ENCODE measurements around the gene DNM1L. TPM values are rescaled to one million over a fixed set of nuclear protein-coding genes. Genes with fewer than 3 reads are reported as not detected.

DNM1L gene
- total and polyA plus RNA-seq, 2 experiments from 2014 or later = 51.9 to 56.7 TPM

DNA sequence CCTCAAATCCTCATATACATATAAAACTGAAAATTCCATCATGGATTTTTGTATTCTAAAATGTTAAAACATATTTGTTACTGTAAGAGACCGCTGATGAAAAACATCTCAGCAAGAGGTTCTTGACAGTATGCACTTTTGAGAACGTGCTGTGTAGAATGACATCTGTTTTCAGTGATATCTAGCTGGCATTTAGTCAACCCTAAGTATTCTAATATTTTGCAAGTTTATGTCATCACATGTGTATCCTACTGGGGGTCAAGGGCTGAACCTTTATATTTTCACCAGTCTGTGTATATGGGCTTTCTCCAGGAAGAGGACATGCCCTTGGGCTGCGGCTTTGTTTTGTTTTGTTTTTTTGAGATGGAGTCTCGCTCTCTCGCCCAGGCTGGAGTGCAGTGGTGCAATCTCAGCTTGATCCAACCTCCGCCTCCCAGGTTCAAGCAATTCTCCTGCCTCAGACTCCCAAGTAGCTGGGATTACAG is 98.6 kb downstream of the DNM1L start:
- TF ChIP-seq, protein P1, sequence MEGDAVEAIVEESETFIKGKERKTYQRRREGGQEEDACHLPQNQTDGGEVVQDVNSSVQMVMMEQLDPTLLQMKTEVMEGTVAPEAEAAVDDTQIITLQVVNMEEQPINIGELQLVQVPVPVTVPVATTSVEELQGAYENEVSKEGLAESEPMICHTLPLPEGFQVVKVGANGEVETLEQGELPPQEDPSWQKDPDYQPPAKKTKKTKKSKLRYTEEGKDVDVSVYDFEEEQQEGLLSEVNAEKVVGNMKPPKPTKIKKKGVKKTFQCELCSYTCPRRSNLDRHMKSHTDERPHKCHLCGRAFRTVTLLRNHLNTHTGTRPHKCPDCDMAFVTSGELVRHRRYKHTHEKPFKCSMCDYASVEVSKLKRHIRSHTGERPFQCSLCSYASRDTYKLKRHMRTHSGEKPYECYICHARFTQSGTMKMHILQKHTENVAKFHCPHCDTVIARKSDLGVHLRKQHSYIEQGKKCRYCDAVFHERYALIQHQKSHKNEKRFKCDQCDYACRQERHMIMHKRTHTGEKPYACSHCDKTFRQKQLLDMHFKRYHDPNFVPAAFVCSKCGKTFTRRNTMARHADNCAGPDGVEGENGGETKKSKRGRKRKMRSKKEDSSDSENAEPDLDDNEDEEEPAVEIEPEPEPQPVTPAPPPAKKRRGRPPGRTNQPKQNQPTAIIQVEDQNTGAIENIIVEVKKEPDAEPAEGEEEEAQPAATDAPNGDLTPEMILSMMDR (IDR thresholded peaks at IDR 0.05; ENCODE audit: low read depth, low read length) = no peak

DNA sequence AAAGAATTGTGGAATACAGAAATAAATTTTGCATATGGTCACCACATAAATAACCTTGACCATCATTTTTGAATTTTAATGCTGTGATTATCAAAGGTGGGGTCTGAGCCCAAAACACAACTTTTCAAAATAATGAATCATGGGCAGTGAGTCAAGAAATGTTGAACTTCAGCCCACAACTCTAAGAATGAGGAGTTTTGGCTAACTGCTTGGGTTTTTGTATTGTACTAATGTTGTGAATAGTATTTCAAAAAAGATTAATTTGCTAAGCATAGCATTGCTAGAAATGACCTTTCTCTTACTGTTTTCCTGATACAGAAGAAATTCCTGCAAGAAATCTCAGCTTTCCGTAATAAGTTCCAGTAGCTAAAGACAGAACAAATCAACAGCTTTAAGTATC is 101.0 kb downstream of the DNM1L start:
- Histone ChIP-seq H3K36me3 (no peaks in the 10 kb centered on the region), H3K4me1 (ENCODE audit: low read depth) (no peaks in the 10 kb centered on the region), H3K27me3 (no peaks in the 10 kb centered on the region), H3K27ac (no peak overlapping the region), H3K4me3 (no peak overlapping the region), H3K9me3 (ENCODE audit: low read depth) (no peaks in the 10 kb centered on the region)
- TF ChIP-seq, protein P1 (IDR thresholded peaks at IDR 0.05; ENCODE audit: low read depth, low read length) = no peak
- DNase-seq (ENCODE audit: low read depth in 1 of 2, low spot score in 1 of 2) = peak in 1 of 2 donors; percentile 52

More for the DNA sequence above, 98.6 kb downstream of the DNM1L start:
- Histone ChIP-seq H3K4me1 (ENCODE audit: low read depth) (no peaks in the 10 kb centered on the region), H3K9me3 (ENCODE audit: low read depth) (no peaks in the 10 kb centered on the region), H3K27ac (no peak overlapping the region), H3K36me3 (no peaks in the 10 kb centered on the region), H3K4me3 (no peak overlapping the region), H3K27me3 (no peaks in the 10 kb centered on the region)
- DNase-seq (ENCODE audit: low read depth in 1 of 2, low spot score in 1 of 2) = peak in 1 of 2 donors; percentile 17

DNA sequence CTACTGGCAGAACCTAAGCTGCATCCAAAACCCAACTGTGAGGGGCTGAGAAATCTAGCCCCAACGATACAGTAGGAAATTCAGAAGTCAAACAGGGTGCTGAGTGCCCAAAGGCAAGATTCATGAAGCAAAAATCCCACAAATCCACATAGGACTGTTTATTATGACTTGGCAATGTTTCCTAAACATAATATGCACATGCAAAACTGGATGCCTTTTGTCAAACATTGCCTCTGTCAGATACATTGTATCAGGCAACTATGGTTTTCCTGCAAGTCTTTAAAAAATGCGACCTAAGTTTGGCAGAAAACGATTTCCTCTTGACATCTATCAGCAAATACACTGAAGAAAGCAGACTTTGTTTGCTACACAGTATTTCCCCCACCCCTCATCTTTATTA is 103.9 kb downstream of the DNM1L start:
- no peaks in the 10 kb centered on the region for H3K36me3 ChIP-seq
- DNase-seq (ENCODE audit: low read depth in 1 of 2, low spot score in 1 of 2) = no peak
- no peaks in the 10 kb centered on the region for H3K4me1 ChIP-seq (ENCODE audit: low read depth)
- no peak overlapping the region for H3K27ac ChIP-seq
- TF ChIP-seq, protein P1 (IDR thresholded peaks at IDR 0.05; ENCODE audit: low read depth, low read length) = no peak
- H3K9me3 ChIP-seq (ENCODE audit: low read depth) = no peaks in the 10 kb centered on the region
- no peaks in the 10 kb centered on the region for H3K27me3 ChIP-seq
- no peak overlapping the region for H3K4me3 ChIP-seq

DNA sequence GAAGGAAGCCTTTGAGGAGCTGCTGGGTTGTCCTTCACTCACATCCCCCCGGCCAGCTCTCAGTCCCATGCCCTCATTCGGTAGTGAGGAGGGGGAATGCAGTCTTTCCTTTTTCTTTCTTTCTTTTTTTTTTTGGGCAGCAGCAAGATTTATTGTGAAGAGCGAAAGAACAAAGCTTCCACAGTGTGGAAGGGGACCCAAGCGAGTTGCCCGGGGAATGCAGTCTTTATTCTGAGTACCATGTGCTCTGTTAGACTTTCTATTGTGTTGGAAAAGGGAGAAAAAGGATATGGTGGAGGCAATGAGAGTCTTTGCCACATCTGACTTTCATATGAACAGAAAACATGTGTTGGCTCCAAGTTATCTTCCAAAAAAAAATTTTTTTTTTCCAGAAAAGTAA is 106.5 kb downstream of the DNM1L start:
- Histone ChIP-seq H3K27ac (peak overlapping the region; percentile 67), H3K36me3 (peaks cover 13% of the 10 kb centered on the region), H3K4me3 (no peak overlapping the region), H3K4me1 (ENCODE audit: low read depth) (no peaks in the 10 kb centered on the region), H3K9me3 (ENCODE audit: low read depth) (no peaks in the 10 kb centered on the region), H3K27me3 (no peaks in the 10 kb centered on the region)
- TF ChIP-seq, protein P1 (IDR thresholded peaks at IDR 0.05; ENCODE audit: low read depth, low read length) = no peak
- no peak for DNase-seq (ENCODE audit: low read depth in 1 of 2, low spot score in 1 of 2)

DNA sequence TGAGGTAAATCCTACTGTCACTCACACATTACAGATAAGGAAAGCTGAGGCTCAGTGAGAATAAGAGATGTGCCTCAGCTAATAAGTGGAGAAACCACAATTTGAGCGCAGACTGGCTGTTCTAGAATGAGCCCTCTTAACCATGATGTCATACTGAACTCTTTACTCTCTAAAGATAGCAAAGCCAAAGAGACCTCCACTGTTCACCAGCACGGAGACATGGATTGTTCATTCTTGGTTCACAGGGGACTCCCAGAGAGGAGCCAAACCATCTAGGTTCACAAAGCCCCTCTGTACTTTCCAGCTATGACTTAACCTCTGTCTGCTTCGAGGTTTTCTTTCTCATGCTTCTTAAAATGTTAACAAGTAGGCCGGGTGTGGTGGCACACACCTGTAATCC is 109.3 kb downstream of the DNM1L start:
- H3K27ac ChIP-seq = peak overlapping the region; percentile 67
- no peaks in the 10 kb centered on the region for H3K9me3 ChIP-seq (ENCODE audit: low read depth)
- H3K36me3 ChIP-seq = peaks cover 40% of the 10 kb centered on the region
- TF ChIP-seq, protein P1 (IDR thresholded peaks at IDR 0.05; ENCODE audit: low read depth, low read length) = no peak
- no peaks in the 10 kb centered on the region for H3K27me3 ChIP-seq
- H3K4me1 ChIP-seq (ENCODE audit: low read depth) = no peaks in the 10 kb centered on the region
- no peak overlapping the region for H3K4me3 ChIP-seq
- DNase-seq (ENCODE audit: low read depth in 1 of 2, low spot score in 1 of 2) = no peak

Data from cardiac muscle cell (in vitro differentiated cells and primary cell).